Tibial nerve (tissue), 4 donors: ENCODE results near the gene SHC2.

ENCODE experiments used
- CTCF ChIP-seq, 5 experiments: fragments of 200-600 bp in 3 of 5; fragments of 450-650 bp in 2 of 5; sonication (generic) in 3 of 5; IDR thresholded peaks; one replicate each; pipeline ENCODE4 v1.5.1; 2016 to 2019; ENCODE audit warnings: antibody characterized with exemption in 5 of 5, mild to moderate bottlenecking in 3 of 5, moderate library complexity in 2 of 5
- EP300 ChIP-seq, 2 donors: sonication (generic); formaldehyde crosslinking; IDR thresholded peaks; one replicate each; pipeline ENCODE4 v1.6.1; 2017; ENCODE audit warnings: antibody characterized with exemption in 2 of 2, mild to moderate bottlenecking in 1 of 2
- POLR2A ChIP-seq, 2 donors: fragments of 450-650 bp; IDR thresholded peaks; one replicate each; pipeline ENCODE4 v1.6.1; 2017; ENCODE audit warnings: antibody characterized with exemption in 2 of 2, mild to moderate bottlenecking in 2 of 2, moderate library complexity in 2 of 2

- TF ChIP-seq CTCF (IDR thresholded peaks at IDR 0.05) (no peak), POLR2A (IDR thresholded peaks at IDR 0.05) (no peak), EP300 (IDR thresholded peaks at IDR 0.05) (no peak)
These were observed 51.8 kb downstream of the SHC2 start, which contains the start of gene C2CD4C for GRCh38 chr19:408902-409515.
